ENCODE data around the gene LCP2. TPM values are rescaled to one million over a fixed set of nuclear protein-coding genes. Genes with fewer than 3 reads are reported as not detected.

The LCP2 gene
- total RNA-seq, 1 experiment from 2014 or later: 0.61 TPM

- TF ChIP-seq, protein P1, sequence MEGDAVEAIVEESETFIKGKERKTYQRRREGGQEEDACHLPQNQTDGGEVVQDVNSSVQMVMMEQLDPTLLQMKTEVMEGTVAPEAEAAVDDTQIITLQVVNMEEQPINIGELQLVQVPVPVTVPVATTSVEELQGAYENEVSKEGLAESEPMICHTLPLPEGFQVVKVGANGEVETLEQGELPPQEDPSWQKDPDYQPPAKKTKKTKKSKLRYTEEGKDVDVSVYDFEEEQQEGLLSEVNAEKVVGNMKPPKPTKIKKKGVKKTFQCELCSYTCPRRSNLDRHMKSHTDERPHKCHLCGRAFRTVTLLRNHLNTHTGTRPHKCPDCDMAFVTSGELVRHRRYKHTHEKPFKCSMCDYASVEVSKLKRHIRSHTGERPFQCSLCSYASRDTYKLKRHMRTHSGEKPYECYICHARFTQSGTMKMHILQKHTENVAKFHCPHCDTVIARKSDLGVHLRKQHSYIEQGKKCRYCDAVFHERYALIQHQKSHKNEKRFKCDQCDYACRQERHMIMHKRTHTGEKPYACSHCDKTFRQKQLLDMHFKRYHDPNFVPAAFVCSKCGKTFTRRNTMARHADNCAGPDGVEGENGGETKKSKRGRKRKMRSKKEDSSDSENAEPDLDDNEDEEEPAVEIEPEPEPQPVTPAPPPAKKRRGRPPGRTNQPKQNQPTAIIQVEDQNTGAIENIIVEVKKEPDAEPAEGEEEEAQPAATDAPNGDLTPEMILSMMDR (IDR thresholded peaks at IDR 0.05 in 2 of 3, conservative IDR thresholded peaks at IDR 0.05 in 1 of 3; ENCODE audit: borderline replicate concordance in 1 of 3, insufficient read depth in 1 of 3, low read depth in 2 of 3, low read length in 2 of 3): no peak
- TF ChIP-seq ZBTB33 (IDR thresholded peaks at IDR 0.05; ENCODE audit: extremely low read depth, insufficient replicate concordance, low read length) (no peak), SIN3A (IDR thresholded peaks at IDR 0.05; ENCODE audit: low read depth) (no peak)
Observed at GRCh38 chr5:170292179-170293104, 5.1 kb downstream of the LCP2 start (continued).

DNA sequence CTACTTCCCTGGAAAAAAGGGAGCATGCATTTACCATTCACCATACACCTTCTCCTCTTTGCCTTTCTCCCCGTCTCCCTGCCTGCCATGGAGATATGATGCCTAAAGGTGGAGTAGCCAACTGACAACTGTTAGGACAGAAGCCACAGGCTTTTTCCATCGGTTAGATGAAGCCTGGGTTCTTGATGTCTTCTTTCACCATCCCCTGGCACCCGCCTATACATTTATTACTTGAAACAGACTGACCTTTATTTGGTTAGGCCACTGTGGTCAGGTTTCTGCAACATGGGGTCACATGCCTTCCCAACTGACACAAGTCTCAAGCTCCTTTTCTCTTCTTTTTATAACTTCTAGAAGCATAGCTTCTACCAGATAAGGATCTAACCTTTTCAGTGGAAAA is 7.1 kb downstream of the LCP2 start:
- H2AFZ ChIP-seq (ENCODE audit: low read depth, low read length, poor library complexity, severe bottlenecking): no peak overlapping the region
- H3K79me2 ChIP-seq (ENCODE audit: insufficient read depth, low read length): no peaks in the 10 kb centered on the region
- intact Hi-C loops (cut with micrococcal nuclease): no loop called here
- peaks cover 87% of the 10 kb centered on the region for H3K27me3 ChIP-seq (ENCODE audit: insufficient read depth, low read length)
- POLR2A ChIA-PET: no interaction called here
- DNase-seq (ENCODE audit: low read depth, low spot score) (no peak), ATAC-seq (no peak)
- BruUV-seq (replicated peaks): no TSS peak
- no peaks in the 10 kb centered on the region for H4K20me1 ChIP-seq (ENCODE audit: insufficient read depth)
- no peaks in the 10 kb centered on the region for H3K9me2 ChIP-seq (ENCODE audit: insufficient read depth)
- no peak overlapping the region for H3K4me2 ChIP-seq (ENCODE audit: low read length)
- H3K36me3 ChIP-seq (ENCODE audit: control insufficient read depth in 1 of 2, insufficient read depth in 2 of 2, low read length in 2 of 2): no peaks in the 10 kb centered on the region
- CTCF ChIA-PET: no interaction called here
- H3K9ac ChIP-seq (ENCODE audit: low read length): no peak overlapping the region
- RAD21 ChIA-PET (ENCODE audit: low non-redundant PET in 1 of 2, low total read pairs in 2 of 2, uncharacterized antibody in 2 of 2, unreplicated experiment in 2 of 2): no interaction called here
- no peak overlapping the region for H3K27ac ChIP-seq (ENCODE audit: low read depth, low read length)
- 0 out of 4 replicates have a peak, but pooled peaks cover 0 to 7% of the 10 kb centered on the region in 2 experiments for H3K9me3 ChIP-seq (ENCODE audit: control insufficient read depth in 1 of 2, insufficient read depth in 1 of 2, low read depth in 1 of 2, low read length in 2 of 2)
- no peaks in the 10 kb centered on the region for H3K4me1 ChIP-seq (ENCODE audit: control insufficient read depth in 1 of 2, insufficient read depth in 2 of 2, low read length in 2 of 2)
- H3K4me3 ChIP-seq (replicated peaks in 1 of 2; ENCODE audit: low read depth in 1 of 2, low read length in 2 of 2): no peak overlapping the region
- TF ChIP-seq ZFX (IDR thresholded peaks at IDR 0.05) (no peak), CBX3 (IDR thresholded peaks at IDR 0.05; ENCODE audit: low read depth) (no peak), SIN3A (IDR thresholded peaks at IDR 0.05; ENCODE audit: low read depth) (no peak), EZH2phosphoT487 (IDR thresholded peaks at IDR 0.05; ENCODE audit: borderline replicate concordance) (no peak), SRF (IDR thresholded peaks at IDR 0.05; ENCODE audit: low read depth) (no peak), ZBTB33 (IDR thresholded peaks at IDR 0.05; ENCODE audit: extremely low read depth, insufficient replicate concordance, low read length) (no peak), CEBPB (IDR thresholded peaks at IDR 0.05; ENCODE audit: low read depth) (no peak), REST (IDR thresholded peaks at IDR 0.05; ENCODE audit: low read depth) (no peak)
